Fibroblast of lung (primary cell): ENCODE results near the gene CORO2A. TPM values are rescaled to one million over a fixed set of nuclear protein-coding genes. Genes with fewer than 3 reads are reported as not detected.

ENCODE experiments used
- DNase-seq, 2 donors: peaks; one replicate each; pipeline versions ENCODE4 v3.0.0 to v3.0.0-alpha.2; 2010; ENCODE audit warnings: low read depth in 2 of 2
- H2AFZ ChIP-seq: 2 replicates; pipeline ENCODE4 v1.5.1; 2012; ENCODE audit warnings: low read length, control low read depth, inconsistent platforms
- H3K27ac ChIP-seq: 2 replicates; pipeline ENCODE4 v1.5.1; 2011; ENCODE audit warnings: low read length, control low read depth; ENCODE audit not compliant: insufficient read depth
- H3K27me3 ChIP-seq: 2 replicates; pipeline ENCODE4 v1.5.1; 2011; ENCODE audit warnings: mild to moderate bottlenecking, low read length; ENCODE audit not compliant: control insufficient read depth, insufficient read depth
- H3K36me3 ChIP-seq: 2 replicates; pipeline ENCODE4 v1.5.1; 2011; ENCODE audit warnings: low read length; ENCODE audit not compliant: control insufficient read depth, insufficient read depth
- H3K4me1 ChIP-seq: 2 replicates; pipeline ENCODE4 v1.5.1; 2011; ENCODE audit warnings: low read length; ENCODE audit not compliant: control insufficient read depth, insufficient read depth; ENCODE audit errors: extremely low read depth
- H3K4me2 ChIP-seq: 2 replicates; pipeline ENCODE4 v1.5.1; 2011; ENCODE audit warnings: low read length, control low read depth; ENCODE audit not compliant: insufficient read depth; ENCODE audit errors: extremely low read depth
- H3K4me3 ChIP-seq, 4 experiments: fragments of 200-600 bp in 1 of 4; sonication (generic) in 1 of 4; replicated peaks in 1 of 4; 2 replicates each; pipeline ENCODE4 v1.5.1; 2011 to 2016; ENCODE audit warnings: low read length in 4 of 4, low read depth in 3 of 4, mild to moderate bottlenecking in 3 of 4, control low read depth in 2 of 4, inconsistent platforms in 1 of 4, mixed read lengths in 1 of 4; ENCODE audit not compliant: insufficient read depth in 1 of 4; ENCODE audit errors: control extremely low read depth in 1 of 4
- H3K79me2 ChIP-seq: 2 replicates; pipeline ENCODE4 v1.5.1; 2012; ENCODE audit warnings: mild to moderate bottlenecking, low read length, inconsistent platforms; ENCODE audit not compliant: control insufficient read depth, insufficient read depth
- H3K9ac ChIP-seq: 2 replicates; pipeline ENCODE4 v1.5.1; 2011; ENCODE audit warnings: mild to moderate bottlenecking, low read length, control low read depth; ENCODE audit not compliant: insufficient read depth
- H3K9me3 ChIP-seq: 2 replicates; pipeline ENCODE4 v1.5.1; 2012; ENCODE audit warnings: low read depth, low read length; ENCODE audit not compliant: control insufficient read depth, insufficient read depth
- H4K20me1 ChIP-seq: 2 replicates; pipeline ENCODE4 v1.5.1; 2011; ENCODE audit warnings: low read length; ENCODE audit not compliant: control insufficient read depth, insufficient read depth; ENCODE audit errors: extremely low read depth
- EZH2 ChIP-seq: IDR thresholded peaks from 2 replicates; pipeline ENCODE4 v1.5.1; 2012; ENCODE audit warnings: low read length, control low read depth, mild to moderate bottlenecking; ENCODE audit errors: missing control alignments
- polyA plus RNA-seq, 2 donors: library from polyadenylated mRNA; depleted of rRNA in 1 of 2; stranded (reverse) in 1 of 2; unstranded in 1 of 2; fragments of >200 nt; gene quantifications; 2 replicates each; pipeline ENCODE4 v1.2.1, GENCODE V29; 2011 to 2012; ENCODE audit warnings: missing spikeins in 1 of 2
- total RNA-seq: library from RNA; depleted of rRNA; stranded (reverse); fragments of >200 nt; gene quantifications from 2 replicates; pipeline ENCODE4 v1.2.1, GENCODE V29; 2014
- TF ChIP-seq, protein P1 (sequence below), 2 donors: IDR thresholded peaks in 1 of 2; conservative IDR thresholded peaks in 1 of 2; 1 replicate in 1 of 2; 2 replicates in 1 of 2; pipeline ENCODE4 v1.5.1; 2011 to 2012; ENCODE audit warnings: low read length in 2 of 2, control low read depth in 1 of 2, inconsistent platforms in 1 of 2, low read depth in 1 of 2, mild to moderate bottlenecking in 1 of 2

The CORO2A gene
- total and polyA plus RNA-seq, 2 donors (not counting 1 experiment from before 2014, with no cell fraction given) = 0.11 to 0.50 TPM

DNA sequence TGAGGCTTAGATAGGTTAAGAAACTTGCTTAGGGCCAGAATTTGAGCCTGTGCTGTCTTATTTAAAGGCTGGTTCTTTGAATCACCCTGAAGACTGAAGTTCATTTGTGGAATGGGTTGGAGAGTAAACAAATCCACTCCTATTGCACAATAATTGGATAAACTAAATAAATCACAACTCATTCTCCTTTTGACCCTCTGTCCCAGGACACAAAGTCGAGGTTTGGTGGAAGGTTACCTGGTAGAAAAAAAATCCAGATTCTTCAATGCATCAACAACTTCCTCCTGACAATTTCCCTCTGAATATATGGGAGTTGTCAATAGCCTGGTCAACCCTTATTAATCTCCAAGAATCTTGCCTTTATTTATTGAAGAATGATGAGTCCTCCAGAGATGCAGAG lies 34.1 kb upstream of the CORO2A start:
- Histone ChIP-seq H3K79me2 (no peaks in the 10 kb centered on the region), H3K4me2 (no peak overlapping the region), H3K9me3 (no peaks in the 10 kb centered on the region), H3K4me1 (peaks cover 28% of the 10 kb centered on the region), H3K27me3 (no peaks in the 10 kb centered on the region), H3K4me3 (no peak overlapping the region), H3K27ac (peak overlapping the region; percentile 35), H2AFZ (no peak overlapping the region), H3K9ac (no peak overlapping the region), H3K36me3 (peaks cover 7% of the 10 kb centered on the region), H4K20me1 (no peaks in the 10 kb centered on the region)
- DNase-seq = peak in 1 of 2 donors; percentile 65
- TF ChIP-seq, protein P1, sequence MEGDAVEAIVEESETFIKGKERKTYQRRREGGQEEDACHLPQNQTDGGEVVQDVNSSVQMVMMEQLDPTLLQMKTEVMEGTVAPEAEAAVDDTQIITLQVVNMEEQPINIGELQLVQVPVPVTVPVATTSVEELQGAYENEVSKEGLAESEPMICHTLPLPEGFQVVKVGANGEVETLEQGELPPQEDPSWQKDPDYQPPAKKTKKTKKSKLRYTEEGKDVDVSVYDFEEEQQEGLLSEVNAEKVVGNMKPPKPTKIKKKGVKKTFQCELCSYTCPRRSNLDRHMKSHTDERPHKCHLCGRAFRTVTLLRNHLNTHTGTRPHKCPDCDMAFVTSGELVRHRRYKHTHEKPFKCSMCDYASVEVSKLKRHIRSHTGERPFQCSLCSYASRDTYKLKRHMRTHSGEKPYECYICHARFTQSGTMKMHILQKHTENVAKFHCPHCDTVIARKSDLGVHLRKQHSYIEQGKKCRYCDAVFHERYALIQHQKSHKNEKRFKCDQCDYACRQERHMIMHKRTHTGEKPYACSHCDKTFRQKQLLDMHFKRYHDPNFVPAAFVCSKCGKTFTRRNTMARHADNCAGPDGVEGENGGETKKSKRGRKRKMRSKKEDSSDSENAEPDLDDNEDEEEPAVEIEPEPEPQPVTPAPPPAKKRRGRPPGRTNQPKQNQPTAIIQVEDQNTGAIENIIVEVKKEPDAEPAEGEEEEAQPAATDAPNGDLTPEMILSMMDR (conservative IDR thresholded peaks at IDR 0.05 in 1 of 2, IDR thresholded peaks at IDR 0.05 in 1 of 2; ENCODE audit: low read depth in 1 of 2, low read length in 2 of 2) = no peak
- TF ChIP-seq EZH2 = no peak

DNA sequence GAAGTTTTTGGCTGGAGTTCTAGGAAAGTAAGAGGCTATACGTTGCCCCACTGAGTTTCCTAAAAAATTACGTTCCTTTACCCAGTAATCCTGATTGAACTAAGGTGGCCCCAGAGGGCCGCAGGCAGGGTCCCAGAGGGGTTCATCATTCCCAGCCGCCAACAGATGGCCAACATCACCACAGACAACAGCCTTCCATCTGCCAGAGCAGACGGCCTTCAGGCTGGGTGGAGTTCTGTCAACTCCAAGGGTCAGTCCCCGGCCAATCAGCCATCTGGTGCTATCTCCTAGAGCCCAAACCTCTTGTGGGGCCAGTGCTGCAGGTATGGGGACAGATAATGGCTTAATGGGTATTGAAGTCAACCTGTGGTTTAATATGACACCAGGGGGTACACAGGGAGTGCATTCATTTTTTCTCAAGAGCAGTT lies 32.6 kb upstream of the CORO2A start:
- H2AFZ ChIP-seq = no peak overlapping the region
- peak overlapping the region; percentile 36 for H3K27ac ChIP-seq
- no peak for DNase-seq
- H3K79me2 ChIP-seq = no peaks in the 10 kb centered on the region
- no peak overlapping the region for H3K4me2 ChIP-seq
- TF ChIP-seq, protein P1 (conservative IDR thresholded peaks at IDR 0.05 in 1 of 2, IDR thresholded peaks at IDR 0.05 in 1 of 2; ENCODE audit: low read depth in 1 of 2, low read length in 2 of 2) = no peak
- TF ChIP-seq EZH2 = no peak
- no peak overlapping the region for H3K4me3 ChIP-seq
- no peak overlapping the region for H3K9ac ChIP-seq
- H3K36me3 ChIP-seq = peaks cover 11% of the 10 kb centered on the region
- H4K20me1 ChIP-seq = no peaks in the 10 kb centered on the region
- no peaks in the 10 kb centered on the region for H3K27me3 ChIP-seq
- H3K9me3 ChIP-seq = no peaks in the 10 kb centered on the region
- peaks cover 28% of the 10 kb centered on the region for H3K4me1 ChIP-seq

DNA sequence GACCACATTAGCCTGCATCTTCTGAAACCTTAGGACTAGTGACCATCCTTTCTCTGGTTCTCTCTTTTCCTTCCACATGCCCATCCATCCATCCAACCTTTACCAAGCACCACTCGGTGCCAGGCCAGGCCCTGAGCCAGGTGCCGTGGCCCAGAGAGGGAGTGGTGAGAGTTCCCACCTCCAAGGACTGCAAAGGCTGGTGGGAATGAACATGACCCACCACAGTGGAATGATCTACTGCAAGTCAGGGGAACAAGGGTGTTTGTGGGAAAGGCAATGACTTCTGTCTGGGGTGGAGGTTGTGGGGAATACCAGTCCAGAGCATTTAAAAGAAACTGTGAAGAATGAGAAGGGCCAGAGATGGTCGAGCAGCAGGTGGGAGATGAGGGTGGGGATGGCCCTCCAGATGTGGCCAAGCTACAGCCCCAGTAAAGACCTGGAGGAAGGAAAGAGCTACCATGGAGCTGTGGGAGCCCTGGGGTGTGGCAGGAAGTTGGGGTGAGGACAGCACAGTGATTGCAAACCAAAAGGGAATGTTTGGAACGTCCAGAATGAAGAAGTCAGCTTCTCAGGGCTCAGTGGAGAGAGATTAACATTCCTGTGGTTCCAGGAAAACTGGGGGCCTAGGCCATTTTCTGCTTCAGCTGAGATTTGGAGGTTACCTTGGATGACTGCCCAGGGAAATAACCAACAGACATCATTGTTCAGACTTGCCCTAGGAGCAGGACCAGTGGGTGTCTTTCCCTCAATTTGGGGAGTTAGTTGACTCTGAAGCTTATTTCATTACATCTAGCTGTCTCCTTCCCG lies 30.7 kb upstream of the CORO2A start:
- Histone ChIP-seq H3K79me2 (no peaks in the 10 kb centered on the region), H3K36me3 (peaks cover 9% of the 10 kb centered on the region), H3K4me2 (peak overlapping the region; percentile 13), H3K9me3 (no peaks in the 10 kb centered on the region), H4K20me1 (no peaks in the 10 kb centered on the region), H3K27me3 (no peaks in the 10 kb centered on the region), H3K4me3 (no peak overlapping the region), H3K9ac (peak overlapping the region; percentile 5), H2AFZ (no peak overlapping the region), H3K4me1 (peaks cover 28% of the 10 kb centered on the region), H3K27ac (peak overlapping the region; percentile 90)
- TF ChIP-seq EZH2 = no peak
- TF ChIP-seq, protein P1 (conservative IDR thresholded peaks at IDR 0.05 in 1 of 2, IDR thresholded peaks at IDR 0.05 in 1 of 2; ENCODE audit: low read depth in 1 of 2, low read length in 2 of 2) = no peak
- peak; percentile 91 to 100 for DNase-seq
